ENCODE results near the gene SCN4B. TPM values are rescaled to one million over a fixed set of nuclear protein-coding genes. Genes with fewer than 3 reads are reported as not detected.

The SCN4B gene
- total RNA-seq, 2 experiments from 2014 or later, result 0.17 TPM; not detected in 1

GRCh38 chr11:118090545-118091162 lies 62.0 kb downstream of the SCN4B start:
- Mint-ChIP-seq H3K36me3 (peaks cover 4% of the 10 kb centered on the region), H3K9me3 (peaks cover 14% of the 10 kb centered on the region), H3K27ac (no peak overlapping the region), H3K4me3 (no peak overlapping the region), H3K4me1 (no peaks in the 10 kb centered on the region), H3K27me3 (peaks cover 3% of the 10 kb centered on the region)
- ATAC-seq (ENCODE audit: low read depth) (no peak), DNase-seq (no peak)
- POLR2A ChIA-PET, result no interaction called here

GRCh38 chr11:118088531-118088930 lies 64.1 kb downstream of the SCN4B start:
- DNase-seq (no peak), ATAC-seq (ENCODE audit: low read depth) (no peak)
- Mint-ChIP-seq H3K27ac (no peak overlapping the region), H3K27me3 (peaks cover 3% of the 10 kb centered on the region), H3K9me3 (peaks cover 14% of the 10 kb centered on the region), H3K36me3 (peaks cover 4% of the 10 kb centered on the region), H3K4me3 (no peak overlapping the region), H3K4me1 (peaks cover 3% of the 10 kb centered on the region)
- POLR2A ChIA-PET, result interaction anchor here (0.6 kb wide), 1 partner anchor 11 kb away, joined by 3 read pairs; no protein-coding TSS in a partner anchor

GRCh38 chr11:118087931-118088330 lies 64.7 kb downstream of the SCN4B start:
- H3K27me3 Mint-ChIP-seq, result peaks cover 6% of the 10 kb centered on the region
- DNase-seq (no peak), ATAC-seq (ENCODE audit: low read depth) (no peak)
- peaks cover 3% of the 10 kb centered on the region for H3K4me1 Mint-ChIP-seq
- H3K27ac Mint-ChIP-seq, result no peak overlapping the region
- H3K4me3 Mint-ChIP-seq, result no peak overlapping the region
- H3K36me3 Mint-ChIP-seq, result peaks cover 4% of the 10 kb centered on the region
- peaks cover 14% of the 10 kb centered on the region for H3K9me3 Mint-ChIP-seq
- POLR2A ChIA-PET, result interaction anchor here (0.5 to 0.6 kb wide), 2 partner anchors 11 to 24 kb away, joined by 3 to 5 read pairs; no protein-coding TSS in a partner anchor

GRCh38 chr11:118086913-118087768 lies 65.5 kb downstream of the SCN4B start, which contains the start of gene SMIM35:
SMIM35 (minus strand) TSS chr11:118086963; CDS start chr11:118086757, 206 bp downstream.
- Mint-ChIP-seq H3K27ac (no peak within 1 kb of the TSS), H3K27me3 (peaks cover 6% of the 10 kb centered on the region), H3K36me3 (peaks cover 4% of the 10 kb centered on the region), H3K4me1 (peaks cover 3% of the 10 kb centered on the region), H3K9me3 (peaks cover 14% of the 10 kb centered on the region), H3K4me3 (no peak within 1 kb of the TSS)
- ATAC-seq (ENCODE audit: low read depth), result no peak
- POLR2A ChIA-PET, result interaction anchor here (0.5 kb wide), 1 partner anchor 25 kb away, joined by 5 read pairs; no protein-coding TSS in a partner anchor
- DNase-seq, result no peak

- H3K9me3 Mint-ChIP-seq, result peaks cover 11% of the 10 kb centered on the region
- no peak for DNase-seq
- no peak overlapping the region for H3K4me3 Mint-ChIP-seq
Observed at GRCh38 chr11:118084656-118085055, 68.0 kb downstream of the SCN4B start.

GRCh38 chr11:118084247-118084646 lies 68.4 kb downstream of the SCN4B start:
- no peak overlapping the region for H3K27ac Mint-ChIP-seq
- POLR2A ChIA-PET, result no interaction called here
- peaks cover 11% of the 10 kb centered on the region for H3K9me3 Mint-ChIP-seq
- H3K4me3 Mint-ChIP-seq, result no peak overlapping the region
- peaks cover 8% of the 10 kb centered on the region for H3K27me3 Mint-ChIP-seq
- ATAC-seq (ENCODE audit: low read depth) (no peak), DNase-seq (no peak)
- H3K4me1 Mint-ChIP-seq, result peaks cover 3% of the 10 kb centered on the region
- peaks cover 4% of the 10 kb centered on the region for H3K36me3 Mint-ChIP-seq

More at GRCh38 chr11:118084656-118085055, 68.0 kb downstream of the SCN4B start:
- POLR2A ChIA-PET, result no interaction called here
- no peak overlapping the region for H3K27ac Mint-ChIP-seq
- H3K36me3 Mint-ChIP-seq, result peaks cover 4% of the 10 kb centered on the region
- ATAC-seq (ENCODE audit: low read depth), result no peak
- peaks cover 8% of the 10 kb centered on the region for H3K27me3 Mint-ChIP-seq
- peaks cover 3% of the 10 kb centered on the region for H3K4me1 Mint-ChIP-seq

Other genes starting within 250 kb of the SCN4B start
- 1 to 10 TPM; 2.7 to 5.0 TPM for gene TMPRSS13, start 223.4 kb downstream of the SCN4B start, total RNA-seq
- 100 to 1,000 TPM; 304 TPM for gene IL10RA, start 166.4 kb downstream of the SCN4B start, total RNA-seq
- under 1 TPM; 0.30 to 0.40 TPM for gene TMPRSS4, start 75.7 kb downstream of the SCN4B start, total RNA-seq
- 1 to 10 TPM; 3.0 to 3.1 TPM for gene SMIM35, start 65.9 kb downstream of the SCN4B start, total RNA-seq
- gene SCN2B, start 23.8 kb upstream of the SCN4B start, total RNA-seq, result not detected
- gene JAML, start 72.2 kb upstream of the SCN4B start, total RNA-seq, result 100 to 1,000 TPM; 181 to 189 TPM
- gene MPZL3, start 99.5 kb upstream of the SCN4B start, total RNA-seq, result 10 to 100 TPM; 24.5 to 29.8 TPM
- gene MPZL2, start 111.5 kb upstream of the SCN4B start, total RNA-seq, result 1 to 10 TPM; 8.2 to 9.2 TPM
- gene CD3E, start 151.9 kb upstream of the SCN4B start, total RNA-seq, result 100 to 1,000 TPM; 607 to 630 TPM
- 100 to 1,000 TPM; 424 to 433 TPM for gene CD3D, start 189.9 kb upstream of the SCN4B start, total RNA-seq
- 100 to 1,000 TPM; 199 to 212 TPM for gene CD3G, start 191.5 kb upstream of the SCN4B start, total RNA-seq
- gene UBE4A, start 206.8 kb upstream of the SCN4B start, total RNA-seq, result 10 to 100 TPM; 43.4 to 44.4 TPM
- 100 to 1,000 TPM; 202 to 224 TPM for gene ATP5MG, start 248.8 kb upstream of the SCN4B start, total RNA-seq